Loucy (cell line): ENCODE data around the gene RAPGEF1.

ENCODE experiments used
- CTCF ChIP-seq: fragments of 200-600 bp; sonication (generic); conservative IDR thresholded peaks from 2 replicates; pipeline ENCODE4 v1.5.1; 2014; ENCODE audit warnings: mild to moderate bottlenecking, antibody characterized with exemption, low read length
- EZH2phosphoT487 ChIP-seq: fragments of 200-600 bp; IDR thresholded peaks from 2 replicates; pipeline ENCODE4 v1.6.1; 2018; ENCODE audit warnings: antibody characterized with exemption, mild to moderate bottlenecking, moderate library complexity, borderline replicate concordance

- TF ChIP-seq CTCF (no peak), EZH2phosphoT487 (no peak)
These were observed 110.1 kb downstream of the RAPGEF1 start for GRCh38 chr9:131629825-131630204.
